ENCODE results near the gene ST6GAL2.

Gene ST6GAL2

GRCh38 chr2:106885971-106886915 lies at the start of gene ST6GAL2:
TSS of gene ST6GAL2 (minus strand) at chr2:106886167. CDS start at chr2:106843977, 42,190 bp downstream.
- H3K27ac ChIP-seq (ENCODE audit: low read length): no peak within 1 kb of the TSS
- H3K4me1 ChIP-seq (ENCODE audit: insufficient read depth, low read length): peaks cover 31% of the 10 kb centered on the region
- no peaks in the 10 kb centered on the region for H3K9me3 ChIP-seq (ENCODE audit: insufficient read depth, low read depth, low read length)
- H3K4me3 ChIP-seq (ENCODE audit: low read length): peak within 1 kb of the TSS; percentile 81
- H3K9ac ChIP-seq (ENCODE audit: low read depth, low read length): peak within 1 kb of the TSS; percentile 74; the same call in 1 of the 2 replicates
- H3K27me3 ChIP-seq (ENCODE audit: insufficient read depth, low read length): peaks cover 41% of the 10 kb centered on the region
- no peaks in the 10 kb centered on the region for H3K36me3 ChIP-seq (ENCODE audit: insufficient read depth, low read depth, low read length)

- H3K9me3 ChIP-seq (ENCODE audit: insufficient read depth, low read depth, low read length): no peaks in the 10 kb centered on the region
- no peak overlapping the region for H3K4me3 ChIP-seq (ENCODE audit: low read length)
- H3K9ac ChIP-seq (ENCODE audit: low read depth, low read length): no peak overlapping the region
- no peak overlapping the region for H3K27ac ChIP-seq (ENCODE audit: low read length)
- H3K27me3 ChIP-seq (ENCODE audit: insufficient read depth, low read length): no peaks in the 10 kb centered on the region
- no peaks in the 10 kb centered on the region for H3K4me1 ChIP-seq (ENCODE audit: insufficient read depth, low read length)
- no peaks in the 10 kb centered on the region for H3K36me3 ChIP-seq (ENCODE audit: insufficient read depth, low read depth, low read length)
Measured at GRCh38 chr2:106932644-106933043, 46.7 kb upstream of the ST6GAL2 start.

GRCh38 chr2:106931717-106932335 lies 45.9 kb upstream of the ST6GAL2 start:
- no peak overlapping the region for H3K27ac ChIP-seq (ENCODE audit: low read length)
- peaks cover 2% of the 10 kb centered on the region; the same call in 1 of the 2 replicates for H3K9me3 ChIP-seq (ENCODE audit: insufficient read depth, low read depth, low read length)

GRCh38 chr2:106921451-106921850 lies 35.5 kb upstream of the ST6GAL2 start:
- H3K4me1 ChIP-seq (ENCODE audit: insufficient read depth, low read length): no peaks in the 10 kb centered on the region
- H3K27ac ChIP-seq (ENCODE audit: low read length): no peak overlapping the region
- H3K9ac ChIP-seq (ENCODE audit: low read depth, low read length): no peak overlapping the region
- H3K36me3 ChIP-seq (ENCODE audit: insufficient read depth, low read depth, low read length): no peaks in the 10 kb centered on the region
- peaks cover 4% of the 10 kb centered on the region; the same call in 1 of the 2 replicates for H3K9me3 ChIP-seq (ENCODE audit: insufficient read depth, low read depth, low read length)
- no peak overlapping the region for H3K4me3 ChIP-seq (ENCODE audit: low read length)
- H3K27me3 ChIP-seq (ENCODE audit: insufficient read depth, low read length): no peaks in the 10 kb centered on the region

More at GRCh38 chr2:106931717-106932335, 45.9 kb upstream of the ST6GAL2 start:
- Histone ChIP-seq H3K27me3 (ENCODE audit: insufficient read depth, low read length) (no peaks in the 10 kb centered on the region), H3K36me3 (ENCODE audit: insufficient read depth, low read depth, low read length) (no peaks in the 10 kb centered on the region), H3K4me3 (ENCODE audit: low read length) (no peak overlapping the region), H3K4me1 (ENCODE audit: insufficient read depth, low read length) (no peaks in the 10 kb centered on the region), H3K9ac (ENCODE audit: low read depth, low read length) (no peak overlapping the region)

- Histone ChIP-seq H3K9me3 (ENCODE audit: insufficient read depth, low read depth, low read length) (no peaks in the 10 kb centered on the region), H3K4me1 (ENCODE audit: insufficient read depth, low read length) (no peaks in the 10 kb centered on the region), H3K27me3 (ENCODE audit: insufficient read depth, low read length) (no peaks in the 10 kb centered on the region), H3K9ac (ENCODE audit: low read depth, low read length) (no peak overlapping the region), H3K4me3 (ENCODE audit: low read length) (no peak overlapping the region), H3K27ac (ENCODE audit: low read length) (no peak overlapping the region), H3K36me3 (ENCODE audit: insufficient read depth, low read depth, low read length) (no peaks in the 10 kb centered on the region)
Measured at GRCh38 chr2:106919012-106919411, 33.0 kb upstream of the ST6GAL2 start.

GRCh38 chr2:106904242-106904641 lies 18.3 kb upstream of the ST6GAL2 start:
- H3K4me3 ChIP-seq (ENCODE audit: low read length): no peak overlapping the region
- H3K4me1 ChIP-seq (ENCODE audit: insufficient read depth, low read length): no peaks in the 10 kb centered on the region
- H3K9ac ChIP-seq (ENCODE audit: low read depth, low read length): no peak overlapping the region
- H3K27me3 ChIP-seq (ENCODE audit: insufficient read depth, low read length): no peaks in the 10 kb centered on the region
- no peak overlapping the region for H3K27ac ChIP-seq (ENCODE audit: low read length)
- no peaks in the 10 kb centered on the region for H3K36me3 ChIP-seq (ENCODE audit: insufficient read depth, low read depth, low read length)
- peaks cover 4% of the 10 kb centered on the region for H3K9me3 ChIP-seq (ENCODE audit: insufficient read depth, low read depth, low read length)

- H3K9me3 ChIP-seq (ENCODE audit: insufficient read depth, low read depth, low read length): no peaks in the 10 kb centered on the region
- H3K4me3 ChIP-seq (ENCODE audit: low read length): no peak overlapping the region
- no peak overlapping the region for H3K27ac ChIP-seq (ENCODE audit: low read length)
- no peak overlapping the region for H3K9ac ChIP-seq (ENCODE audit: low read depth, low read length)
- no peaks in the 10 kb centered on the region for H3K36me3 ChIP-seq (ENCODE audit: insufficient read depth, low read depth, low read length)
- no peaks in the 10 kb centered on the region for H3K27me3 ChIP-seq (ENCODE audit: insufficient read depth, low read length)
- H3K4me1 ChIP-seq (ENCODE audit: insufficient read depth, low read length): no peaks in the 10 kb centered on the region
Measured at GRCh38 chr2:106899786-106900530, 14.0 kb upstream of the ST6GAL2 start.

- no peak overlapping the region for H3K9ac ChIP-seq (ENCODE audit: low read depth, low read length)
- no peak overlapping the region for H3K4me3 ChIP-seq (ENCODE audit: low read length)
- H3K4me1 ChIP-seq (ENCODE audit: insufficient read depth, low read length): peaks cover 20% of the 10 kb centered on the region
- no peaks in the 10 kb centered on the region for H3K9me3 ChIP-seq (ENCODE audit: insufficient read depth, low read depth, low read length)
- H3K36me3 ChIP-seq (ENCODE audit: insufficient read depth, low read depth, low read length): no peaks in the 10 kb centered on the region
- no peak overlapping the region for H3K27ac ChIP-seq (ENCODE audit: low read length)
- H3K27me3 ChIP-seq (ENCODE audit: insufficient read depth, low read length): no peaks in the 10 kb centered on the region
Measured at GRCh38 chr2:106894545-106894944, 8.6 kb upstream of the ST6GAL2 start.

GRCh38 chr2:106892048-106892447 lies 6.1 kb upstream of the ST6GAL2 start:
- H3K27ac ChIP-seq (ENCODE audit: low read length): no peak overlapping the region
- H3K9ac ChIP-seq (ENCODE audit: low read depth, low read length): no peak overlapping the region
- H3K4me3 ChIP-seq (ENCODE audit: low read length): no peak overlapping the region
- H3K27me3 ChIP-seq (ENCODE audit: insufficient read depth, low read length): peaks cover 13% of the 10 kb centered on the region
- H3K4me1 ChIP-seq (ENCODE audit: insufficient read depth, low read length): peaks cover 24% of the 10 kb centered on the region
- H3K36me3 ChIP-seq (ENCODE audit: insufficient read depth, low read depth, low read length): no peaks in the 10 kb centered on the region
- no peaks in the 10 kb centered on the region for H3K9me3 ChIP-seq (ENCODE audit: insufficient read depth, low read depth, low read length)

- Histone ChIP-seq H3K9me3 (ENCODE audit: insufficient read depth, low read depth, low read length) (no peaks in the 10 kb centered on the region), H3K27ac (ENCODE audit: low read length) (no peak overlapping the region), H3K4me1 (ENCODE audit: insufficient read depth, low read length) (peaks cover 24% of the 10 kb centered on the region), H3K4me3 (ENCODE audit: low read length) (peak overlapping the region; percentile 36; the same call in 1 of the 2 replicates), H3K36me3 (ENCODE audit: insufficient read depth, low read depth, low read length) (no peaks in the 10 kb centered on the region), H3K27me3 (ENCODE audit: insufficient read depth, low read length) (peaks cover 20% of the 10 kb centered on the region), H3K9ac (ENCODE audit: low read depth, low read length) (no peak overlapping the region)
Measured at GRCh38 chr2:106890606-106891005, 4.6 kb upstream of the ST6GAL2 start.

GRCh38 chr2:106886916-106887758 lies 1.2 kb upstream of the ST6GAL2 start:
- peak overlapping the region; percentile 46 for H3K27ac ChIP-seq (ENCODE audit: low read length)
- H3K4me3 ChIP-seq (ENCODE audit: low read length): peak overlapping the region; percentile 81
- peaks cover 41% of the 10 kb centered on the region for H3K27me3 ChIP-seq (ENCODE audit: insufficient read depth, low read length)

More at GRCh38 chr2:106886916-106887758, 1.2 kb upstream of the ST6GAL2 start:
- Histone ChIP-seq H3K9ac (ENCODE audit: low read depth, low read length) (peak overlapping the region; percentile 74; the same call in 1 of the 2 replicates), H3K4me1 (ENCODE audit: insufficient read depth, low read length) (peaks cover 36% of the 10 kb centered on the region), H3K36me3 (ENCODE audit: insufficient read depth, low read depth, low read length) (no peaks in the 10 kb centered on the region), H3K9me3 (ENCODE audit: insufficient read depth, low read depth, low read length) (no peaks in the 10 kb centered on the region)
